GM06990 (cell line): ENCODE measurements around the gene RRAGB.

ENCODE experiments used
- DNase-seq: peaks from one replicate; pipeline ENCODE4 v3.0.0-alpha.2; 2011; ENCODE audit not compliant: insufficient read length; ENCODE audit errors: extremely low read depth
- H3K27me3 ChIP-seq: replicated peaks from 2 replicates; pipeline ENCODE4 v1.6.0; 2011; ENCODE audit warnings: low read length; ENCODE audit not compliant: control insufficient read depth, insufficient read depth
- H3K36me3 ChIP-seq: 2 replicates; pipeline ENCODE4 v1.5.1; 2011; ENCODE audit warnings: low read length; ENCODE audit not compliant: control insufficient read depth, insufficient read depth
- H3K4me3 ChIP-seq: replicated peaks from 2 replicates; pipeline ENCODE4 v1.5.1; 2011; ENCODE audit warnings: low read depth, mild to moderate bottlenecking, control low read depth, low read length
- TF ChIP-seq, protein P1 (sequence below): IDR thresholded peaks from 2 replicates; pipeline ENCODE4 v1.5.1; 2011; ENCODE audit warnings: low read length, control low read depth, mild to moderate bottlenecking, inconsistent platforms; ENCODE audit not compliant: insufficient read depth, poor library complexity, severe bottlenecking

The RRAGB gene

GRCh38 chrX:55796496-55796895, 78.9 kb downstream of the RRAGB start:
- DNase-seq: no peak
- Histone ChIP-seq H3K36me3 (no peaks in the 10 kb centered on the region), H3K4me3 (no peak overlapping the region), H3K27me3 (no peaks in the 10 kb centered on the region)
- TF ChIP-seq, protein P1, sequence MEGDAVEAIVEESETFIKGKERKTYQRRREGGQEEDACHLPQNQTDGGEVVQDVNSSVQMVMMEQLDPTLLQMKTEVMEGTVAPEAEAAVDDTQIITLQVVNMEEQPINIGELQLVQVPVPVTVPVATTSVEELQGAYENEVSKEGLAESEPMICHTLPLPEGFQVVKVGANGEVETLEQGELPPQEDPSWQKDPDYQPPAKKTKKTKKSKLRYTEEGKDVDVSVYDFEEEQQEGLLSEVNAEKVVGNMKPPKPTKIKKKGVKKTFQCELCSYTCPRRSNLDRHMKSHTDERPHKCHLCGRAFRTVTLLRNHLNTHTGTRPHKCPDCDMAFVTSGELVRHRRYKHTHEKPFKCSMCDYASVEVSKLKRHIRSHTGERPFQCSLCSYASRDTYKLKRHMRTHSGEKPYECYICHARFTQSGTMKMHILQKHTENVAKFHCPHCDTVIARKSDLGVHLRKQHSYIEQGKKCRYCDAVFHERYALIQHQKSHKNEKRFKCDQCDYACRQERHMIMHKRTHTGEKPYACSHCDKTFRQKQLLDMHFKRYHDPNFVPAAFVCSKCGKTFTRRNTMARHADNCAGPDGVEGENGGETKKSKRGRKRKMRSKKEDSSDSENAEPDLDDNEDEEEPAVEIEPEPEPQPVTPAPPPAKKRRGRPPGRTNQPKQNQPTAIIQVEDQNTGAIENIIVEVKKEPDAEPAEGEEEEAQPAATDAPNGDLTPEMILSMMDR: no peak

DNA sequence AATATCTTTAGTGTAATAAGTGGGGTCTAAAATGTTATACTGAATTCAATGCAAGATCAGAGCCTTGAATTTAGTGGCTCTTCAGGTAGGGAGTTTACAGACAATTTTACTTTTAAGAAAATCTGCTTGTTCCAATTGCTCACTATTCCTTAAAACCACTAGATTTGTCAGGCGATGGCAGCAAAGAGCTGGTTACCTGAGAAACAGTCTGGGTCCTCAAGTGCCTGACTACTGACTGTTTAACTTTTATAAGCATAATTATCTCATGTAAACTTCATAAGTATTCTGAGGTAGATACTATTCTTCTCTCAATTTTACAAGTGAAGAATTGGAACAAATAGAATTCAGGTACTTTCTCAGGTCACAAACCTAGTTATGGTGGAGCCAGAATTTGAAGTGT, 84.3 kb downstream of the RRAGB start:
- TF ChIP-seq, protein P1: no peak
- DNase-seq: no peak
- Histone ChIP-seq H3K4me3 (no peak overlapping the region), H3K36me3 (no peaks in the 10 kb centered on the region), H3K27me3 (no peaks in the 10 kb centered on the region)
